Measurements from ENCODE around the gene VPS52. TPM values are rescaled to one million over a fixed set of nuclear protein-coding genes. Genes with fewer than 3 reads are reported as not detected.

The VPS52 gene
- total and polyA plus RNA-seq, 5 donors: 31.1 to 39.1 (median 34.6) TPM

Small RNA genes within 50 kb of the gene (microRNA-seq; reads per million reads assigned to microRNA genes)
- 1.6 to 2.9 reads per million in 2 donors for gene MIR219A1
- gene MIR6834: 0 to 0.54 reads per million in 2 donors
- 0 reads per million in 2 donors for gene MIR6873

Other genes starting within 250 kb of the VPS52 start
- gene HLA-DPA1, start 198.2 kb downstream of the VPS52 start, total RNA-seq: 10 to 100 TPM; 49.5 to 58.6 (median 54.1) TPM
- 31.1 TPM for gene HLA-DPA1, start 198.2 kb downstream of the VPS52 start, polyA plus RNA-seq
- 10 to 100 TPM; 46.2 to 71.0 (median 57.4) TPM for gene HLA-DPB1, start 195.9 kb downstream of the VPS52 start, total RNA-seq
- 35.9 TPM for gene HLA-DPB1, start 195.9 kb downstream of the VPS52 start, polyA plus RNA-seq
- gene COL11A2, start 79.4 kb downstream of the VPS52 start, total RNA-seq: 1 to 10 TPM; 1.5 to 4.0 (median 2.3) TPM
- gene COL11A2, start 79.4 kb downstream of the VPS52 start, polyA plus RNA-seq: 3.7 TPM
- gene RXRB, start 71.2 kb downstream of the VPS52 start, total RNA-seq: 10 to 100 TPM; 32.8 to 44.8 (median 35.0) TPM
- 31.7 TPM for gene RXRB, start 71.2 kb downstream of the VPS52 start, polyA plus RNA-seq
- gene SLC39A7, start 71.0 kb downstream of the VPS52 start, total RNA-seq: 100 to 1,000 TPM in 1 of 4 donors, 10 to 100 TPM in 3; 59.0 to 124 (median 81.6) TPM
- 78.6 TPM for gene SLC39A7, start 71.0 kb downstream of the VPS52 start, polyA plus RNA-seq
- gene HSD17B8, start 67.2 kb downstream of the VPS52 start, total RNA-seq: 10 to 100 TPM; 16.9 to 20.2 (median 19.1) TPM
- 16.9 TPM for gene HSD17B8, start 67.2 kb downstream of the VPS52 start, polyA plus RNA-seq
- 10 to 100 TPM; 30.4 to 38.2 (median 34.4) TPM for gene RING1, start 63.4 kb downstream of the VPS52 start, total RNA-seq
- 33.7 TPM for gene RING1, start 63.4 kb downstream of the VPS52 start, polyA plus RNA-seq
- gene RPS18, start 199 bp upstream of the VPS52 start, total RNA-seq: 1,000 to 10,000 TPM; 1,042 to 1,240 (median 1,130) TPM
- 1,903 TPM for gene RPS18, start 199 bp upstream of the VPS52 start, polyA plus RNA-seq
- 10 to 100 TPM in 2 of 4 donors, 1 to 10 TPM in 2; 9.7 to 10.2 (median 9.9) TPM for gene B3GALT4, start 5.2 kb upstream of the VPS52 start, total RNA-seq
- 11.0 TPM for gene B3GALT4, start 5.2 kb upstream of the VPS52 start, polyA plus RNA-seq
- 10 to 100 TPM; 16.3 to 31.1 (median 18.5) TPM for gene WDR46, start 17.4 kb upstream of the VPS52 start, total RNA-seq
- 15.5 TPM for gene WDR46, start 17.4 kb upstream of the VPS52 start, polyA plus RNA-seq
- 10 to 100 TPM; 44.4 to 60.0 (median 50.1) TPM for gene PFDN6, start 17.7 kb upstream of the VPS52 start, total RNA-seq
- 143 TPM for gene PFDN6, start 17.7 kb upstream of the VPS52 start, polyA plus RNA-seq
- gene RGL2, start 27.1 kb upstream of the VPS52 start, total RNA-seq: 10 to 100 TPM; 47.6 to 56.3 (median 54.5) TPM
- 40.6 TPM for gene RGL2, start 27.1 kb upstream of the VPS52 start, polyA plus RNA-seq
- gene TAPBP, start 42.2 kb upstream of the VPS52 start, total RNA-seq: 10 to 100 TPM; 85.1 to 91.6 (median 87.2) TPM
- 35.3 TPM for gene TAPBP, start 42.2 kb upstream of the VPS52 start, polyA plus RNA-seq
- gene ZBTB22, start 45.9 kb upstream of the VPS52 start, total RNA-seq: 10 to 100 TPM; 12.7 to 18.2 (median 15.5) TPM
- gene ZBTB22, start 45.9 kb upstream of the VPS52 start, polyA plus RNA-seq: 12.5 TPM
- 10 to 100 TPM; 18.3 to 23.9 (median 20.8) TPM for gene DAXX, start 51.1 kb upstream of the VPS52 start, total RNA-seq
- gene DAXX, start 51.1 kb upstream of the VPS52 start, polyA plus RNA-seq: 17.6 TPM
- 1 to 10 TPM in 2 of 4 donors, under 1 TPM in 1, not detected in 1; 0.62 to 1.2 (median 1.1) TPM for gene KIFC1, start 119.9 kb upstream of the VPS52 start, total RNA-seq
- 0.16 TPM for gene KIFC1, start 119.9 kb upstream of the VPS52 start, polyA plus RNA-seq
- 10 to 100 TPM; 55.5 to 70.6 (median 65.4) TPM for gene PHF1, start 139.1 kb upstream of the VPS52 start, total RNA-seq
- gene PHF1, start 139.1 kb upstream of the VPS52 start, polyA plus RNA-seq: 76.4 TPM
- gene CUTA, start 146.2 kb upstream of the VPS52 start, total RNA-seq: 100 to 1,000 TPM; 128 to 177 (median 133) TPM
- gene CUTA, start 146.2 kb upstream of the VPS52 start, polyA plus RNA-seq: 170 TPM
- gene SYNGAP1, start 148.2 kb upstream of the VPS52 start, total RNA-seq: 10 to 100 TPM in 1 of 4 donors, 1 to 10 TPM in 3; 8.6 to 13.2 (median 9.0) TPM
- gene SYNGAP1, start 148.2 kb upstream of the VPS52 start, polyA plus RNA-seq: 8.0 TPM
- gene ZBTB9, start 182.7 kb upstream of the VPS52 start, total RNA-seq: 1 to 10 TPM; 3.9 to 4.9 (median 4.3) TPM
- gene ZBTB9, start 182.7 kb upstream of the VPS52 start, polyA plus RNA-seq: 2.8 TPM